ENCODE measurements around the gene CETP. TPM values are rescaled to one million over a fixed set of nuclear protein-coding genes. Genes with fewer than 3 reads are reported as not detected.

The CETP gene
- total and polyA plus RNA-seq, 2 of the 8 experiments (the other 6 are each of a cell fraction or from before 2014, with no cell fraction given), result not detected

DNA sequence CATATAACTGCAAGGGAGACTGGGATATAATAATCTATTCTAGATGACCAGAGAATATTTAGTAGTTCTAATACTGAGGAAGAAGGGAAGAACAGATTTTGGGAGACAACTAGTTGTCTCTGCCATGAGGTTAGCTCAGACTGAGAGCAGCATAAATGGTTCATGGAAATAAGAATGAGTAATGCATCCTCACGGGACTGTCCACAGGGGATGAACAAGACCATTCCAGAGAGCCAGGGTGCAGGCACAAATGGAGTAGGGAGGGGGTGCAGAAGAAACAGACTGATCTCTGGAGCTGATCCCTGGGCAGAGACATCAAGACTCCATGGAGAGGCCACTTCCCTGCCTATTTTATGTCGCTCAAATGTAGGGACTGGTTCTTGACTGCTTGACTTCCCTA is 58.0 kb downstream of the CETP start (continued):
- TF ChIP-seq SIRT6 (IDR thresholded peaks at IDR 0.05; ENCODE audit: low read length) (no peak), SIX5 (IDR thresholded peaks at IDR 0.05; ENCODE audit: low read depth, low read length) (no peak), POLR2A (IDR thresholded peaks at IDR 0.05; ENCODE audit: control extremely low read depth in 1 of 2, low read depth in 2 of 2, low read length in 2 of 2) (no peak), CEBPB (IDR thresholded peaks at IDR 0.05; ENCODE audit: low read depth, low read length) (no peak)
- TF ChIP-seq, protein P1, sequence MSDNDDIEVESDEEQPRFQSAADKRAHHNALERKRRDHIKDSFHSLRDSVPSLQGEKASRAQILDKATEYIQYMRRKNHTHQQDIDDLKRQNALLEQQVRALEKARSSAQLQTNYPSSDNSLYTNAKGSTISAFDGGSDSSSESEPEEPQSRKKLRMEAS (IDR thresholded peaks at IDR 0.05), result no peak
